Measurements from ENCODE around the gene SF3B2. TPM values are rescaled to one million over a fixed set of nuclear protein-coding genes. Genes with fewer than 3 reads are reported as not detected.
A peak's percentile ranks its signal among the peaks of the same experiment; 100 is the strongest.
"Not testable (repeated sequence)": the region's sequence is repeated elsewhere in the genome, so short reads cannot be mapped to it uniquely, and the experiment has no call there.

SF3B2 gene
- total RNA-seq, 2 donors from 2014 or later = 62.5 to 111 TPM

DNA sequence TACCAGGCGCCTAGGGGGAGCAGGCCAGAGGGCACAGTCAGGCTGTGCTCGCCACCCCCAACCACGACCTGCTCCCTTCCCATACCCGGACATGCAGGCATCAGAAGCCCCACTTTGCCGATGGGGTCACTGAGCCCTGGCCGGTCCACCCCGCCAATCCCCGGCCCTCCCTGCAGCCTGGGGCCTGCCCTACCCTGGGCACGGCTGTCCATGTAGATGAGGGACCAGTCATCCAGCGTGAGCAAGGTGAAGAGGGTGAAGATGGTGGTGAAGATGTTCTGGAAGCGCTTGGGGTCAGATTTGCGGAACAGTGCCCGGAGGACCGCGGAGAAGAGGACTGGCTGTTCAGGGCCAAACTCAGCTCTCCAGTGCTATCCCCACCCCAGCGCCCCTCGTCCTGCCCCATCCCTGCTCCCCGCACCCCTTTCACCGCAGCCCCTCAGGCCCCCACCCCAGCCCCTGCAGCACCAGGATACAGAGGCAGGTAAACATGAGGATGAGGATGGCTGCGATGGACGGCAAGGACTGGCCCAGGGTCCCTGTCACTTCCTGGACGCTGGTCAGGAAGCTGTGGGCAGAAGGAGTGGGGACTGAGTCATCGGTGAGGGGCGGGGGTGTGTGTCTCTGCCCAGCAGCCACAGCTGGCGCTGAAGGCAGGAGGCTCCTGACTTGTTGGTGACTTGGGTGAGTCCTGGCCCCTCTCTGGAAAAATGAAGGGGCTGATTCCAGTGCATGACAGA is 31.4 kb upstream of the SF3B2 start:
- no peaks in the 10 kb centered on the region for H3K9me3 ChIP-seq
- H3K27me3 ChIP-seq = no peaks in the 10 kb centered on the region
- no peak overlapping the region for H3K27ac ChIP-seq
- TF ChIP-seq, protein P1, sequence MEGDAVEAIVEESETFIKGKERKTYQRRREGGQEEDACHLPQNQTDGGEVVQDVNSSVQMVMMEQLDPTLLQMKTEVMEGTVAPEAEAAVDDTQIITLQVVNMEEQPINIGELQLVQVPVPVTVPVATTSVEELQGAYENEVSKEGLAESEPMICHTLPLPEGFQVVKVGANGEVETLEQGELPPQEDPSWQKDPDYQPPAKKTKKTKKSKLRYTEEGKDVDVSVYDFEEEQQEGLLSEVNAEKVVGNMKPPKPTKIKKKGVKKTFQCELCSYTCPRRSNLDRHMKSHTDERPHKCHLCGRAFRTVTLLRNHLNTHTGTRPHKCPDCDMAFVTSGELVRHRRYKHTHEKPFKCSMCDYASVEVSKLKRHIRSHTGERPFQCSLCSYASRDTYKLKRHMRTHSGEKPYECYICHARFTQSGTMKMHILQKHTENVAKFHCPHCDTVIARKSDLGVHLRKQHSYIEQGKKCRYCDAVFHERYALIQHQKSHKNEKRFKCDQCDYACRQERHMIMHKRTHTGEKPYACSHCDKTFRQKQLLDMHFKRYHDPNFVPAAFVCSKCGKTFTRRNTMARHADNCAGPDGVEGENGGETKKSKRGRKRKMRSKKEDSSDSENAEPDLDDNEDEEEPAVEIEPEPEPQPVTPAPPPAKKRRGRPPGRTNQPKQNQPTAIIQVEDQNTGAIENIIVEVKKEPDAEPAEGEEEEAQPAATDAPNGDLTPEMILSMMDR (IDR thresholded peaks at IDR 0.05) = no peak
- no peaks in the 10 kb centered on the region for H3K36me3 ChIP-seq
- peaks cover 0 to 24% of the 10 kb centered on the region in 2 donors for H3K4me1 ChIP-seq
- H3K4me3 ChIP-seq = no peak overlapping the region
- no peak for DNase-seq (ENCODE audit: low spot score)

DNA sequence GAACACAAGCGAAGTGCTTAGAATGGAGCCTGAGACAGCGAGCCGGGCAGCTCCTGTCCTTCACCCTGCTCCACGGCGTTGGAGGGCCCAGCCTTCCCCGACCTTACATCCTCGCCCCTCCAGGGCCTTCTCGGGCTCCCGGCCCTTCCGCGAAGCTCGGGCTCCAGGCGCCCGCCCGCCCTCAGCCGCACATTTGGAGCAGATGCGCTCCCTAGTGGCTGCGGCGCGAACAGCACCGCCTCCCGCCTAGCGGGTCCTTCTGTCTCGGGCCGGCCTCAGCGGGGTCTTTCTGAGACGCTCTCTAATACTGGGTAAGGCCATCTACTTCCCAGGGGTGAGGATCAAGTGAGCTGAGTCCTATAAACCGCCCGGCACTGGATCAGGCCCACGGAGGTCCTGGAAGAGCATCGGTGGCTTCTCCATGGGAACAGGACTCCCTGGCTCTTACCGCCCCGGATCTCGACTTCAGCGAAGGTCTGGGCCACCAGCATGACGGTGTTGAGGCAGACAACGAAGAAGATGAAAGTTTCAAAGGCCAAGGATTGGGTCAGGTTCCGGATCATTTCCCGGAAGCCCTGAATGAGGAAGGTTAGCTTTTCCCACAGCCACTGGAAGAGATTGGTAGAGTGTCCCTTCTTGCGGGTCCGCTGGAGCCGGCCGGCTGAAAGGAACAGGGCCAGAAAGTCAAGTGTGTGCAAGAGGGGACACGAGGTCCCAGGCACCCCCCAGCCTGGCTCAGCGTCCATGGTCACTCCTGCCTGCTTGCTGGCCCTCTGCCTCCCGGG is 29.6 kb upstream of the SF3B2 start:
- H3K27ac ChIP-seq = no peak overlapping the region
- peak overlapping the region in 1 of 2 donors; percentile 17 for H3K4me3 ChIP-seq
- DNase-seq (ENCODE audit: low spot score) = peak; percentile 68
- no peaks in the 10 kb centered on the region for H3K36me3 ChIP-seq
- TF ChIP-seq, protein P1 (IDR thresholded peaks at IDR 0.05) = peak; percentile 93 to 97
- peaks cover 0 to 16% of the 10 kb centered on the region in 2 donors for H3K4me1 ChIP-seq
- H3K27me3 ChIP-seq = no peaks in the 10 kb centered on the region
- no peaks in the 10 kb centered on the region for H3K9me3 ChIP-seq

DNA sequence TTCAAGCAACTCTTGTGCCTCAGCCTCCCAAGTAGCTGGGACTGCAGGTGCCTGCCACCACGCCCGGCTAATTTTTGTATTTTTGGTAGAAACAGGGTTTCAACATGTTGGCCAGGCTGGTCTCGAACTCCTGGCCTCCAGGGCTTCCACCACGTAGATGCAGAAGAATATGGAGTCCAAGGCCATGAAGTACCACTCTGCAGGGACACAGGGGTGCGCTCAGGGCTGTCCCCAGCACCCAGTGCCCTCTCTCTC is 29.1 kb upstream of the SF3B2 start:
- peaks cover 0 to 16% of the 10 kb centered on the region in 2 donors for H3K4me1 ChIP-seq
- H3K9me3 ChIP-seq; H3K27ac ChIP-seq; H3K4me3 ChIP-seq; H3K36me3 ChIP-seq; H3K27me3 ChIP-seq; DNase-seq (ENCODE audit: low spot score): not testable (repeated sequence)

DNA sequence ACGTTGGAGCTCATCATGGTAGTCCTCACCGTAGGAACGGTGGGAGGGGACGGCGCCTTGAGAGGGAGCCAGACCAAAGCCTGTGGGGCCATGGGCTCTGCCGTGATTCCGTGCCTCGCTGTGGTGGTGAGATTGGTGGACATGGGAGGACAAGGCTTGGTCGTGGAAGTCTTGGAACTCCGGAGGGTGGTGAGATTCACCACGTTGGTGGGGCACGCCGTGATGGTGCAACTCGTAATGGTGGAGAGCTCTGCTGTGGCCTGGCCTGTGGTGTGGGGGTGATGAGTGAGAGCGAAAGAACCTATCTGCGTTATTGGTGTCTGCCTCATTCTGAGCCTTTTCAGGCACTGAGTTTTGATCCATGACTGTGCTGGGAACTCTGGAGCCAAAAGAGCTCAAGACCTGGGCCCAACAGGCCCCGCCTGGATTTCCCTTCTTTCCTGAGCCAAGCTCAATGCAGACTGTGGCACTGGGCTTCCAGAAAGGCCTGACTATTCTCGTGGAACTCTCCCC is 26.1 kb upstream of the SF3B2 start, which contains the start of gene CATSPER1:
Gene CATSPER1, minus strand, starts transcription at position 463 of the 513 bp plus-strand sequence. Its CDS starts 100 bp downstream, at position 363.
- H3K9me3 ChIP-seq = no peaks in the 10 kb centered on the region
- H3K27me3 ChIP-seq = no peaks in the 10 kb centered on the region
- TF ChIP-seq, protein P1 (IDR thresholded peaks at IDR 0.05) = no peak
- no peak for DNase-seq (ENCODE audit: low spot score)
- peaks cover 0 to 13% of the 10 kb centered on the region in 2 donors for H3K4me1 ChIP-seq
- H3K4me3 ChIP-seq = no peak within 1 kb of the TSS
- no peaks in the 10 kb centered on the region for H3K36me3 ChIP-seq
- no peak within 1 kb of the TSS for H3K27ac ChIP-seq

DNA sequence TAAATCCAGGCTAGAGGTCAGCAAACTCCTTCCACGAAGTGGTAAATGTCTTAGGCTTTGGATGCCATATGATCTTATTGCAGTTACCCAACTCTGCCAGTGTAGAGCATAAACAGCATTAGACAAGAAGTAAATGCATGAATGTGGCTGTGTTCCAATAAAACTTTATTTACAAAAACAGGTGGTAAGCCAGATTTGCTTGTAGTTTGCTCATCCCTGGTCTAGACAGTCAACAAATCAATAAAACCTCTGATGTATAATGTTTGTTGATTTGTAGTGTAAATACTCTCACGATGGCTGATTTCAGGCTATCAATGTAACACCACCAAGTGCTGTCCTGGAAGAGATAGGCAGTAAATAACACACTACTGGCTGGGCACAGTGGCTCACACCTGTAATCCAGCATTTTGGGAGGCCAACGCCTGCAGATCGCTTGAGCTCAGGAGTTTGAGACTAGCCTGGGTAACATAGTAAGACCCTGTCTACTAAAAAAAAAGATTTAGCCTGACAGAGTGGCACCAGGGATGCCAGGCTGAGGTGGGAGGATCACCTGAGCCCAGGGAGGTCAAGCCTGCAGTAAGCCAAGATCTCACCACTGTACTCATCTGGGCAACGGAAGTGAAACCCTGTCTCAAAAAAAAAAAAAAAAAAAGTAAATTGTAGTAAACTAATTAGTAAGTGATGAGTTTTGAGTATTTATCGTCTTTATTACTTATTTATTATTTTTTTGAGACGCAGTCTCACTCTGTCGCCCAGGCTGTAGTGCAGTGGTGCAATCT is 19.0 kb upstream of the SF3B2 start:
- TF ChIP-seq, protein P1 (IDR thresholded peaks at IDR 0.05) = no peak
- no peak overlapping the region for H3K27ac ChIP-seq
- H3K9me3 ChIP-seq = no peaks in the 10 kb centered on the region
- H3K27me3 ChIP-seq = no peaks in the 10 kb centered on the region
- H3K4me1 ChIP-seq = peaks cover 0 to 6% of the 10 kb centered on the region in 2 donors
- no peak for DNase-seq (ENCODE audit: low spot score)
- no peaks in the 10 kb centered on the region for H3K36me3 ChIP-seq
- H3K4me3 ChIP-seq = no peak overlapping the region

Data from right atrium auricular region (tissue), 2 donors.